ENCODE data around the gene C2orf81.
A peak's percentile ranks its signal among the peaks of the same experiment; 100 is the strongest.

C2orf81 gene

GRCh38 chr2:74396149-74396548 is 25.3 kb downstream of the C2orf81 start:
- no peak overlapping the region for H3K4me3 ChIP-seq (ENCODE audit: low read length)
- no peak for TF ChIP-seq ZNF274 (IDR thresholded peaks at IDR 0.05; ENCODE audit: low read depth, low read length)

GRCh38 chr2:74393525-74393924 is 27.9 kb downstream of the C2orf81 start:
- no peak overlapping the region for H3K4me3 ChIP-seq (ENCODE audit: low read length)
- TF ChIP-seq ZNF274 (IDR thresholded peaks at IDR 0.05; ENCODE audit: low read depth, low read length): no peak

GRCh38 chr2:74392449-74392743 is 29.0 kb downstream of the C2orf81 start:
- no peak for TF ChIP-seq ZNF274 (IDR thresholded peaks at IDR 0.05; ENCODE audit: low read depth, low read length)
- no peak overlapping the region; the same call in 1 of the 2 replicates for H3K4me3 ChIP-seq (ENCODE audit: low read length)

GRCh38 chr2:74391580-74392448 is 29.6 kb downstream of the C2orf81 start:
- peak overlapping the region; percentile 93 for H3K4me3 ChIP-seq (ENCODE audit: low read length)
- TF ChIP-seq ZNF274 (IDR thresholded peaks at IDR 0.05; ENCODE audit: low read depth, low read length): no peak

GRCh38 chr2:74391209-74391579 is 30.2 kb downstream of the C2orf81 start:
- peak overlapping the region; percentile 93 for H3K4me3 ChIP-seq (ENCODE audit: low read length)
- no peak for TF ChIP-seq ZNF274 (IDR thresholded peaks at IDR 0.05; ENCODE audit: low read depth, low read length)

- H3K4me3 ChIP-seq (ENCODE audit: low read length): peak overlapping the region; percentile 93
- TF ChIP-seq ZNF274 (IDR thresholded peaks at IDR 0.05; ENCODE audit: low read depth, low read length): no peak
Measured at GRCh38 chr2:74390606-74391005, 30.8 kb downstream of the C2orf81 start.

- H3K4me3 ChIP-seq (ENCODE audit: low read length): no peak overlapping the region
- no peak for TF ChIP-seq ZNF274 (IDR thresholded peaks at IDR 0.05; ENCODE audit: low read depth, low read length)
Measured at GRCh38 chr2:74387346-74387745, 34.1 kb downstream of the C2orf81 start.

GRCh38 chr2:74385396-74385795 is 36.0 kb downstream of the C2orf81 start:
- TF ChIP-seq ZNF274 (IDR thresholded peaks at IDR 0.05; ENCODE audit: low read depth, low read length): no peak
- no peak overlapping the region for H3K4me3 ChIP-seq (ENCODE audit: low read length)

- no peak overlapping the region for H3K4me3 ChIP-seq (ENCODE audit: low read length)
- no peak for TF ChIP-seq ZNF274 (IDR thresholded peaks at IDR 0.05; ENCODE audit: low read depth, low read length)
Measured at GRCh38 chr2:74384051-74384450, 37.4 kb downstream of the C2orf81 start.

GRCh38 chr2:74383254-74383653 is 38.2 kb downstream of the C2orf81 start:
- no peak for TF ChIP-seq ZNF274 (IDR thresholded peaks at IDR 0.05; ENCODE audit: low read depth, low read length)
- no peak overlapping the region for H3K4me3 ChIP-seq (ENCODE audit: low read length)

GRCh38 chr2:74381751-74382150 is 39.7 kb downstream of the C2orf81 start:
- no peak overlapping the region for H3K4me3 ChIP-seq (ENCODE audit: low read length)
- no peak for TF ChIP-seq ZNF274 (IDR thresholded peaks at IDR 0.05; ENCODE audit: low read depth, low read length)

GRCh38 chr2:74379851-74380789 is 41.3 kb downstream of the C2orf81 start, which contains the start of gene DCTN1:
TSS of gene DCTN1 (minus strand) at chr2:74380311. CDS start at chr2:74380037, 274 bp downstream.
- TF ChIP-seq ZNF274 (IDR thresholded peaks at IDR 0.05; ENCODE audit: low read depth, low read length): no peak
- H3K4me3 ChIP-seq (ENCODE audit: low read length): no peak within 1 kb of the TSS

GRCh38 chr2:74378007-74378406 is 43.4 kb downstream of the C2orf81 start:
- TF ChIP-seq ZNF274 (IDR thresholded peaks at IDR 0.05; ENCODE audit: low read depth, low read length): no peak
- no peak overlapping the region for H3K4me3 ChIP-seq (ENCODE audit: low read length)

- TF ChIP-seq ZNF274 (IDR thresholded peaks at IDR 0.05; ENCODE audit: low read depth, low read length): no peak
- no peak overlapping the region for H3K4me3 ChIP-seq (ENCODE audit: low read length)
Measured at GRCh38 chr2:74375838-74376237, 45.6 kb downstream of the C2orf81 start.
